ENCODE results near the gene KAZN.

KAZN gene

GRCh38 chr1:14994148-14994547 is 395.7 kb downstream of the KAZN start:
- DNase-seq: no peak

- DNase-seq: no peak
These were observed 396.5 kb downstream of the KAZN start for GRCh38 chr1:14994841-14995437.

- DNase-seq: peak; percentile 68 to 80 (median 74)
These were observed 397.9 kb downstream of the KAZN start for GRCh38 chr1:14996133-14997050.

- no peak for DNase-seq
These were observed 399.3 kb downstream of the KAZN start for GRCh38 chr1:14997646-14998276.

- no peak for DNase-seq
These were observed 401.0 kb downstream of the KAZN start for GRCh38 chr1:14999441-14999840.

GRCh38 chr1:15000030-15000429 is 401.5 kb downstream of the KAZN start:
- DNase-seq: no peak

GRCh38 chr1:15000671-15001070 is 402.2 kb downstream of the KAZN start:
- DNase-seq: no peak

- DNase-seq: peak in 1 of 3 donors; percentile 11
These were observed 402.9 kb downstream of the KAZN start for GRCh38 chr1:15001317-15001915.

- no peak for DNase-seq
These were observed 403.8 kb downstream of the KAZN start for GRCh38 chr1:15002325-15002724.

GRCh38 chr1:15004396-15004795 is 405.9 kb downstream of the KAZN start:
- DNase-seq: no peak

GRCh38 chr1:15005116-15005515 is 406.6 kb downstream of the KAZN start:
- DNase-seq: no peak

- no peak for DNase-seq
These were observed 408.9 kb downstream of the KAZN start for GRCh38 chr1:15007368-15007767.

- no peak for DNase-seq
These were observed 409.4 kb downstream of the KAZN start for GRCh38 chr1:15007842-15008241.

GRCh38 chr1:15008783-15009729 is 410.6 kb downstream of the KAZN start:
- DNase-seq: no peak

GRCh38 chr1:15011160-15011559 is 412.7 kb downstream of the KAZN start:
- no peak for DNase-seq

- no peak for DNase-seq
These were observed 413.2 kb downstream of the KAZN start for GRCh38 chr1:15011661-15012060.

- DNase-seq: no peak
These were observed 414.3 kb downstream of the KAZN start for GRCh38 chr1:15012822-15013221.

GRCh38 chr1:15013767-15014166 is 415.3 kb downstream of the KAZN start:
- no peak for DNase-seq

- no peak for DNase-seq
These were observed 416.0 kb downstream of the KAZN start for GRCh38 chr1:15014516-15014915.

- DNase-seq: peak in 2 of 3 donors; percentile 15 to 21
These were observed 417.5 kb downstream of the KAZN start for GRCh38 chr1:15016001-15016400.

- DNase-seq: peak; percentile 69 to 75 (median 75)
These were observed 418.0 kb downstream of the KAZN start for GRCh38 chr1:15016526-15016925.

- DNase-seq: no peak
These were observed 418.6 kb downstream of the KAZN start for GRCh38 chr1:15017120-15017519.
